GM12873 (cell line): ENCODE measurements around the gene HMGN2.

Source experiments
- CTCF ChIP-seq: IDR thresholded peaks from 2 replicates; pipeline ENCODE4 v1.5.1; 2012; ENCODE audit warnings: low read depth, mild to moderate bottlenecking, moderate library complexity, low read length, control low read depth; ENCODE audit not compliant: insufficient read depth; ENCODE audit errors: missing control alignments

Gene HMGN2

GRCh38 chr1:26472320-26472900 lies at the start of gene HMGN2:
Gene HMGN2 (plus strand): TSS chr1:26472440. CDS start chr1:26472613, 173 bp downstream.
- no peak for TF ChIP-seq CTCF

GRCh38 chr1:26429721-26430120 lies 42.5 kb upstream of the HMGN2 start:
- no peak for TF ChIP-seq CTCF

- no peak for TF ChIP-seq CTCF
These were observed 40.1 kb upstream of the HMGN2 start, which contains the start of gene DHDDS for GRCh38 chr1:26431979-26432695. Gene DHDDS (plus strand): TSS chr1:26432321. CDS start chr1:26432946, 625 bp downstream.

GRCh38 chr1:26432793-26433192 lies 39.4 kb upstream of the HMGN2 start:
- TF ChIP-seq CTCF, result no peak

- no peak for TF ChIP-seq CTCF
These were observed 38.0 kb upstream of the HMGN2 start for GRCh38 chr1:26434161-26434752.

GRCh38 chr1:26438041-26438440 lies 34.2 kb upstream of the HMGN2 start:
- TF ChIP-seq CTCF, result no peak

GRCh38 chr1:26440259-26440658 lies 32.0 kb upstream of the HMGN2 start:
- no peak for TF ChIP-seq CTCF
